Endothelial cell of umbilical vein (primary cell): ENCODE results near the gene HSPB6. TPM values are rescaled to one million over a fixed set of nuclear protein-coding genes. Genes with fewer than 3 reads are reported as not detected.
A peak's percentile ranks its signal among the peaks of the same experiment; 100 is the strongest.

ENCODE experiments used
- BruUV-seq: library from RNA; stranded (reverse); fragments of 400-500 nt; replicated peaks from 2 replicates; lab custom pipeline; 2021; lab: Mats Ljungman, UMichigan
- CTCF ChIA-PET: fragments of 300-600, 350-600 bp; sonication (Branson Sonifier 250); formaldehyde crosslinking; loops from one replicate; lab custom pipeline; 2021; ENCODE audit warnings: antibody characterized with exemption, inconsistent platforms; lab: Charles Lee
- POLR2A ChIA-PET: fragments of 300-600, 350-600 bp; sonication (Branson Sonifier 250); formaldehyde crosslinking; loops from one replicate; lab custom pipeline; 2021; ENCODE audit warnings: antibody characterized with exemption, inconsistent platforms; lab: Charles Lee
- DNase-seq: peaks from one replicate; pipeline ENCODE4 v3.0.0-alpha.2; 2011; ENCODE audit warnings: low read depth, low spot score
- FAIRE-seq: peaks from 2 replicates; lab custom pipeline; 2011; peaks lifted over from hg19 to GRCh38; lab: Jason Lieb, UNC
- H2AFZ ChIP-seq: 2 replicates; pipeline ENCODE4 v1.6.0; 2012; ENCODE audit warnings: low read depth, low read length, control low read depth, inconsistent platforms
- H3K27ac ChIP-seq: 2 replicates; pipeline ENCODE4 v1.5.1; 2011; ENCODE audit warnings: low read depth, mild to moderate bottlenecking, control low read depth, low read length, moderate library complexity; ENCODE audit not compliant: insufficient read depth
- H3K27me3 ChIP-seq, 2 experiments: 2 replicates each; pipeline versions ENCODE4 v1.6.0 to v1.6.1; 2011; ENCODE audit warnings: low read length in 2 of 2, mixed read lengths in 1 of 2; ENCODE audit not compliant: control insufficient read depth in 2 of 2, insufficient read depth in 2 of 2
- H3K36me3 ChIP-seq, 2 experiments: 2 replicates in 1 of 2; 3 replicates in 1 of 2; pipeline ENCODE4 v1.5.1; 2011; ENCODE audit warnings: low read length in 2 of 2, mild to moderate bottlenecking in 1 of 2, moderate library complexity in 1 of 2; ENCODE audit not compliant: control insufficient read depth in 2 of 2, insufficient read depth in 2 of 2; ENCODE audit errors: extremely low read depth in 1 of 2
- H3K4me1 ChIP-seq: 3 replicates; pipeline ENCODE4 v1.5.1; 2011; ENCODE audit warnings: mild to moderate bottlenecking, low read length; ENCODE audit not compliant: control insufficient read depth, insufficient read depth; ENCODE audit errors: extremely low read depth
- H3K4me2 ChIP-seq: 2 replicates; pipeline ENCODE4 v1.6.1; 2011; ENCODE audit warnings: low read length, control low read depth, mixed read lengths; ENCODE audit not compliant: insufficient read depth
- H3K4me3 ChIP-seq, 3 experiments: fragments of 200-600 bp in 1 of 3; sonication (generic), shearing (Covaris generic) in 1 of 3; replicated peaks in 1 of 3; 2 replicates each; pipeline ENCODE4 v1.5.1; 2011 to 2016; ENCODE audit warnings: control low read depth in 3 of 3, low read length in 3 of 3, mild to moderate bottlenecking in 2 of 3, inconsistent platforms in 1 of 3, low read depth in 1 of 3, moderate library complexity in 1 of 3; ENCODE audit not compliant: insufficient read depth in 1 of 3
- H3K79me2 ChIP-seq: 2 replicates; pipeline ENCODE4 v1.6.0; 2012; ENCODE audit warnings: low read length, inconsistent platforms; ENCODE audit not compliant: control insufficient read depth, insufficient read depth
- H3K9ac ChIP-seq: replicated peaks from 2 replicates; pipeline ENCODE3; 2011; ENCODE audit warnings: low read length, control low read depth; ENCODE audit not compliant: insufficient read depth; ENCODE audit errors: extremely low read depth
- H3K9me1 ChIP-seq: replicated peaks from 3 replicates; pipeline ENCODE4 v1.6.0; 2011; ENCODE audit warnings: mild to moderate bottlenecking, low read length; ENCODE audit not compliant: control insufficient read depth, insufficient read depth; ENCODE audit errors: extremely low read depth
- H3K9me3 ChIP-seq: replicated peaks from 2 replicates; pipeline ENCODE4 v1.5.1; 2012; ENCODE audit warnings: low read length, inconsistent platforms; ENCODE audit not compliant: control insufficient read depth, insufficient read depth
- H4K20me1 ChIP-seq: replicated peaks from 2 replicates; pipeline ENCODE3; 2011; ENCODE audit warnings: mild to moderate bottlenecking, low read length; ENCODE audit not compliant: control insufficient read depth, insufficient read depth; ENCODE audit errors: extremely low read depth
- CTCF ChIP-seq, 2 donors: IDR thresholded peaks; 1 replicate in 1 of 2; 2 replicates in 1 of 2; pipeline ENCODE4 v1.5.1; 2011; ENCODE audit warnings: low read length in 2 of 2, mild to moderate bottlenecking in 2 of 2, moderate library complexity in 2 of 2, control low read depth in 1 of 2, inconsistent platforms in 1 of 2, low read depth in 1 of 2; ENCODE audit not compliant: insufficient read depth in 1 of 2; ENCODE audit errors: extremely low read depth in 1 of 2
- EZH2 ChIP-seq: IDR thresholded peaks from 2 replicates; pipeline ENCODE4 v1.6.1; 2012; ENCODE audit warnings: borderline replicate concordance, low read depth, mild to moderate bottlenecking, moderate library complexity, low read length, inconsistent platforms; ENCODE audit not compliant: severe bottlenecking
- FOS ChIP-seq: IDR thresholded peaks from 2 replicates; pipeline ENCODE4 v1.6.1; 2011; ENCODE audit warnings: mild to moderate bottlenecking, low read length, moderate library complexity, borderline replicate concordance; ENCODE audit not compliant: insufficient read depth
- GATA2 ChIP-seq: IDR thresholded peaks from 2 replicates; pipeline ENCODE4 v1.7.0; 2011; ENCODE audit warnings: low read depth, mild to moderate bottlenecking, moderate library complexity, mixed read lengths, low read length; ENCODE audit not compliant: insufficient read length, insufficient read depth
- JUN ChIP-seq: IDR thresholded peaks from 2 replicates; pipeline ENCODE4 v1.6.1; 2011; ENCODE audit warnings: borderline replicate concordance, low read depth; ENCODE audit not compliant: insufficient read length, insufficient read depth
- MYC ChIP-seq: IDR thresholded peaks from one replicate; pipeline ENCODE4 v1.6.1; 2011; ENCODE audit warnings: mild to moderate bottlenecking, low read depth, low read length
- POLR2A ChIP-seq: IDR thresholded peaks from 2 replicates; pipeline ENCODE4 v1.6.1; 2012; ENCODE audit warnings: low read depth, mild to moderate bottlenecking, control low read depth, low read length
- POLR2AphosphoS5 ChIP-seq: IDR thresholded peaks from 2 replicates; pipeline ENCODE4 v1.6.1; 2012; ENCODE audit warnings: low read depth, mild to moderate bottlenecking, control low read depth, low read length, moderate library complexity; ENCODE audit not compliant: insufficient read depth
- dilution Hi-C: fragments of 300-500 bp; cut with MboI; formaldehyde crosslinking; loops from one replicate; pipeline ENCODE4 v1.15.0; 2019; ENCODE audit warnings: low sequenced_read_pairs; ENCODE audit not compliant: extremely low pct_ligation_motif_present
- intact Hi-C: fragments of 100-400 bp; cut with micrococcal nuclease; formaldehyde crosslinking; loops from one replicate; pipeline ENCODE4 v1.10.0; 2022
- polyA plus RNA-seq, 4 experiments: library from polyadenylated mRNA; depleted of rRNA in 3 of 4; stranded (reverse) in 3 of 4; unstranded in 1 of 4; fragments of >200 nt; gene quantifications; 2 replicates each; pipeline versions ENCODE4 v1.2.1 to v1.2.3, GENCODE V29; 2011 to 2012; ENCODE audit warnings: missing spikeins in 1 of 4
- total RNA-seq: library from RNA; stranded (reverse); gene quantifications from 2 replicates; pipeline ENCODE4 v1.2.3, GENCODE V29; 2021
- TF ChIP-seq, protein P1 (sequence below): IDR thresholded peaks from 2 replicates; pipeline ENCODE4 v1.6.1; 2011; ENCODE audit not compliant: insufficient read depth, insufficient read length

Gene HSPB6
- total and polyA plus RNA-seq, 2 donors (not counting 3 experiments of a cell fraction or from before 2014, with no cell fraction given): 3.4 to 6.2 TPM

- H3K27me3 ChIP-seq: no peaks in the 10 kb centered on the region
- dilution Hi-C loops: no loop called here
- peak overlapping the region; percentile 22 for H3K9ac ChIP-seq
- DNase-seq: no peak
- H3K27ac ChIP-seq: no peak overlapping the region
- no TSS peak for BruUV-seq
- ChIA-PET CTCF (interaction anchor here (0.5 to 1.2 kb wide), 4 partner anchors 14 to 573 kb away, joined by 3 to 10 read pairs (median 4); partner anchors contain the start of gene FXYD7), POLR2A (no interaction called here)
- peak overlapping the region; percentile 61 for H3K4me2 ChIP-seq
- H4K20me1 ChIP-seq: no peaks in the 10 kb centered on the region
- no peak for FAIRE-seq
- H3K36me3 ChIP-seq: peaks cover under 1 to 5% of the 10 kb centered on the region in 2 experiments
- peaks cover 17% of the 10 kb centered on the region for H3K4me1 ChIP-seq
- no peaks in the 10 kb centered on the region for H3K9me1 ChIP-seq
- H2AFZ ChIP-seq: peak overlapping the region; percentile 97
- peaks cover 26% of the 10 kb centered on the region for H3K79me2 ChIP-seq
- intact Hi-C loops: no loop called here
- peak overlapping the region; percentile 30 to 57 (median 46) for H3K4me3 ChIP-seq
- no peaks in the 10 kb centered on the region for H3K9me3 ChIP-seq
- no peak for TF ChIP-seq FOS
- TF ChIP-seq, protein P1, sequence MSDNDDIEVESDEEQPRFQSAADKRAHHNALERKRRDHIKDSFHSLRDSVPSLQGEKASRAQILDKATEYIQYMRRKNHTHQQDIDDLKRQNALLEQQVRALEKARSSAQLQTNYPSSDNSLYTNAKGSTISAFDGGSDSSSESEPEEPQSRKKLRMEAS: no peak
- no peak for TF ChIP-seq EZH2
- TF ChIP-seq POLR2AphosphoS5: no peak
- TF ChIP-seq GATA2: no peak
- no peak for TF ChIP-seq POLR2A
- TF ChIP-seq CTCF (IDR thresholded peaks at IDR 0.05; ENCODE audit: extremely low read depth in 1 of 2, insufficient read depth in 1 of 2, low read depth in 1 of 2, low read length in 2 of 2): no peak
- no peak for TF ChIP-seq MYC
- no peak for TF ChIP-seq JUN
These were observed 40.6 kb downstream of the HSPB6 start for GRCh38 chr19:35715981-35716800.
